ENCODE measurements around the gene AUNIP. TPM values are rescaled to one million over a fixed set of nuclear protein-coding genes. Genes with fewer than 3 reads are reported as not detected.

The AUNIP gene
- total and polyA plus RNA-seq, 2 of the 8 experiments (the other 6 are each of a cell fraction or from before 2014, with no cell fraction given), result 18.6 to 23.2 TPM

GRCh38 chr1:25804964-25805862, 54.0 kb downstream of the AUNIP start:
- ChIA-PET POLR2A (ENCODE audit: partially characterized antibody) (no interaction called here), CTCF (ENCODE audit: partially characterized antibody) (interaction anchor here (0.6 to 8.3 kb wide), 8 partner anchors 5 to 586 kb away, joined by 3 to 83 read pairs (median 4); no protein-coding TSS in a partner anchor)
- Histone ChIP-seq H4K91ac (replicated peaks; ENCODE audit: insufficient read length, low read length) (no peak overlapping the region), H4K5ac (ENCODE audit: insufficient read length, low read depth, low read length) (no peak overlapping the region), H3K23ac (ENCODE audit: insufficient read length) (no peak overlapping the region), H3K23me2 (ENCODE audit: low read depth, low read length) (peaks cover 7% of the 10 kb centered on the region; the same call in 1 of the 2 replicates), H3K27me3 (replicated peaks in 1 of 4; ENCODE audit: control insufficient read depth in 3 of 4, extremely low read depth in 1 of 4, insufficient read depth in 3 of 4, low read length in 3 of 4) (no peaks in the 10 kb centered on the region; a peak in 1 of 7 replicates), H2BK5ac (ENCODE audit: low read depth, low read length) (no peak overlapping the region), H3K18ac (ENCODE audit: extremely low read depth, low read length) (no peak overlapping the region), H3K27ac (ENCODE audit: low read depth, low read length) (no peak overlapping the region), H3K4me3 (ENCODE audit: extremely low read depth in 1 of 4, insufficient read depth in 2 of 4, low read depth in 3 of 4, low read length in 4 of 4) (no peak overlapping the region), H2AFZ (ENCODE audit: low read length) (no peak overlapping the region), H3K14ac (ENCODE audit: insufficient read length) (no peak overlapping the region), H4K20me1 (replicated peaks in 1 of 2; ENCODE audit: control insufficient read depth in 1 of 2, insufficient read depth in 2 of 2, low read length in 2 of 2) (peaks cover 0 to 8% of the 10 kb centered on the region in 2 experiments), H2BK20ac (ENCODE audit: low read length) (no peak overlapping the region), H3K36me3 (ENCODE audit: control insufficient read depth in 2 of 4, insufficient read depth in 4 of 4, low read length in 3 of 4) (peaks cover 0 to 13% (median 5%) of the 10 kb centered on the region in 4 experiments; a peak in 4 of 8 replicates), H3K4me1 (replicated peaks in 1 of 4; ENCODE audit: control insufficient read depth in 3 of 4, insufficient read depth in 4 of 4, low read length in 3 of 4) (peaks cover 2 to 4% (median 3%) of the 10 kb centered on the region in 4 experiments; a peak in 4 of 7 replicates), H3K9me3 (ENCODE audit: insufficient read depth in 2 of 2, low read depth in 1 of 2, low read length in 1 of 2) (no peaks in the 10 kb centered on the region), H2BK15ac (ENCODE audit: low read length) (no peak overlapping the region), H3K79me1 (ENCODE audit: low read depth, low read length) (no peaks in the 10 kb centered on the region; the same call in 1 of the 2 replicates), H3K79me2 (ENCODE audit: control insufficient read depth in 1 of 2, insufficient read depth in 2 of 2, low read length in 2 of 2) (no peaks in the 10 kb centered on the region), H2BK12ac (ENCODE audit: low read depth, low read length) (no peak overlapping the region), H4K8ac (ENCODE audit: extremely low read depth, insufficient read depth, low read length) (no peak overlapping the region), H2AK5ac (ENCODE audit: low read depth, low read length) (no peak overlapping the region), H2BK120ac (replicated peaks; ENCODE audit: low read depth, low read length) (no peak overlapping the region), H3K9ac (replicated peaks in 1 of 4; ENCODE audit: extremely low read depth in 1 of 4, low read depth in 3 of 4, low read length in 3 of 4) (no peak overlapping the region), H3K4ac (replicated peaks; ENCODE audit: insufficient read length, low read depth, low read length) (no peak overlapping the region), H3K56ac (replicated peaks; ENCODE audit: insufficient read length, low read depth, low read length) (no peak overlapping the region), H3K4me2 (ENCODE audit: insufficient read depth in 1 of 2, low read depth in 2 of 2, low read length in 2 of 2) (no peak overlapping the region; a peak in 1 of 4 replicates)
- no peak for DNase-seq (ENCODE audit: low read depth in 1 of 2, low spot score in 2 of 2)
- 90% methylated on average over 15 of the region's 15 CpGs; no CpG with 5 or more reads in 1 of the 2 experiments for WGBS, 2 experiments (ENCODE audit: extremely low coverage in 1 of 2, insufficient coverage in 1 of 2, insufficient read length in 1 of 2, insufficient replicate concordance in 2 of 2, low coverage in 1 of 2, low lambda C conversion rate in 2 of 2, missing lambda C conversion rate in 1 of 2)
- FAIRE-seq, result no peak
- TF ChIP-seq SIX5 (IDR thresholded peaks at IDR 0.05; ENCODE audit: low read depth, low read length) (no peak), TAF7 (optimal IDR thresholded peaks at IDR 0.05; ENCODE audit: borderline replicate concordance, low read depth, low read length) (no peak), USF2 (IDR thresholded peaks at IDR 0.05; ENCODE audit: low read length) (no peak), NANOG (IDR thresholded peaks at IDR 0.05; ENCODE audit: insufficient read depth, low read depth, low read length, poor library complexity, severe bottlenecking) (no peak), BACH1 (IDR thresholded peaks at IDR 0.05; ENCODE audit: low read length) (no peak), KDM1A (IDR thresholded peaks at IDR 0.05; ENCODE audit: borderline replicate concordance, low read length) (no peak), JUN (IDR thresholded peaks at IDR 0.05; ENCODE audit: low read depth, low read length) (no peak), HDAC2 (IDR thresholded peaks at IDR 0.05; ENCODE audit: borderline replicate concordance in 1 of 2, low read depth in 2 of 2, low read length in 2 of 2) (no peak), SAP30 (IDR thresholded peaks at IDR 0.05; ENCODE audit: insufficient read depth, insufficient replicate concordance, low read length) (no peak)

All from H1 (cell line).